GM21576 (cell line): ENCODE measurements around the gene OPHN1.
A peak's percentile ranks its signal among the peaks of the same experiment; 100 is the strongest.

Experiments
- ATAC-seq: cut with Tn5 transposase; IDR thresholded peaks from one replicate; pipeline ENCODE4 v1.9.1; 2021; ENCODE audit warnings: mild to moderate bottlenecking, moderate library complexity; ENCODE audit not compliant: unreplicated experiment

Gene OPHN1

GRCh38 chrX:68433155-68433980 lies at the start of gene OPHN1:
TSS of gene OPHN1 (minus strand) at chrX:68433495. CDS start at chrX:68433020, 475 bp downstream.
- ATAC-seq = no peak

GRCh38 chrX:68480969-68481368 lies 47.7 kb upstream of the OPHN1 start:
- no peak for ATAC-seq

GRCh38 chrX:68464796-68465195 lies 31.5 kb upstream of the OPHN1 start:
- ATAC-seq = no peak

GRCh38 chrX:68463880-68464279 lies 30.6 kb upstream of the OPHN1 start:
- no peak for ATAC-seq

- no peak for ATAC-seq
These were observed 29.4 kb upstream of the OPHN1 start for GRCh38 chrX:68462653-68463052.

- ATAC-seq = no peak
These were observed 28.9 kb upstream of the OPHN1 start for GRCh38 chrX:68462197-68462596.

- no peak for ATAC-seq
These were observed 28.3 kb upstream of the OPHN1 start for GRCh38 chrX:68461576-68461975.

GRCh38 chrX:68461093-68461492 lies 27.8 kb upstream of the OPHN1 start:
- no peak for ATAC-seq

GRCh38 chrX:68455151-68455510 lies 21.8 kb upstream of the OPHN1 start:
- no peak for ATAC-seq

- no peak for ATAC-seq
These were observed 21.3 kb upstream of the OPHN1 start for GRCh38 chrX:68454476-68455150.

GRCh38 chrX:68451720-68452119 lies 18.4 kb upstream of the OPHN1 start:
- no peak for ATAC-seq

- ATAC-seq = peak; percentile 63
These were observed 10.0 kb upstream of the OPHN1 start for GRCh38 chrX:68443155-68443868.

GRCh38 chrX:68440940-68441339 lies 7.6 kb upstream of the OPHN1 start:
- no peak for ATAC-seq

GRCh38 chrX:68440442-68440841 lies 7.1 kb upstream of the OPHN1 start:
- ATAC-seq = no peak

GRCh38 chrX:68439341-68439740 lies 6.0 kb upstream of the OPHN1 start:
- no peak for ATAC-seq

- no peak for ATAC-seq
These were observed 5.3 kb upstream of the OPHN1 start for GRCh38 chrX:68438575-68438974.

GRCh38 chrX:68433981-68434299 lies 645 bp upstream of the OPHN1 start:
- no peak for ATAC-seq

GRCh38 chrX:68432648-68433047 lies 647 bp downstream of the OPHN1 start:
- ATAC-seq = no peak

GRCh38 chrX:68431836-68432235 lies 1.5 kb downstream of the OPHN1 start:
- ATAC-seq = no peak

GRCh38 chrX:68429216-68429615 lies 4.1 kb downstream of the OPHN1 start:
- no peak for ATAC-seq

- ATAC-seq = no peak
These were observed 4.9 kb downstream of the OPHN1 start for GRCh38 chrX:68428431-68428830.

GRCh38 chrX:68424719-68425118 lies 8.6 kb downstream of the OPHN1 start:
- ATAC-seq = no peak
